ENCODE results near the gene EPOP. TPM values are rescaled to one million over a fixed set of nuclear protein-coding genes. Genes with fewer than 3 reads are reported as not detected.
A peak's percentile ranks its signal among the peaks of the same experiment; 100 is the strongest.

Gene EPOP
- total RNA-seq, 2 donors from 2014 or later, result 3.2 to 5.0 TPM

DNA sequence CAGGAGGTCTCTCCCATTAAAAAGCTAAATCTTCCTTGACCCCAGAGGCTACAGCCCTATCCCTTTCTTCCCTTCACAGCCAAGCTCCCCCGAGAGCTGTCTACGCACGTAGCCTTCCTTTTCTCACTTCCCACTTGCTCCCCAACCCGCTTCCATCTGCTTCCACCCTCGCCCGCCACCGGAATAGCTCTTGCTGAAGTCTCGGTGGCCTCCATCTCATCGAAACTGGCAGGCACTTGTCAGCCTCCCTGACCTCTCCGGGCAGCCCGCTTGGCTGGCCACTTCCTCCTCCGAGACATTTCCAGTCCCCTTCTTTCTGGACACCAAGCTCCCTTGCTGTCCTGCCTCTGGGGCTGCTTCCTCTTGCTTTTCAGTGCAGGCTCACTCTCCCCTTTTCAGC is 10.7 kb upstream of the EPOP start:
- Mint-ChIP-seq H3K27me3 (ENCODE audit: insufficient read depth) (peaks cover 16% of the 10 kb centered on the region), H3K27ac (no peak overlapping the region), H3K9me3 (no peaks in the 10 kb centered on the region), H3K4me3 (no peak overlapping the region), H3K4me1 (no peaks in the 10 kb centered on the region), H3K36me3 (ENCODE audit: low read depth) (no peaks in the 10 kb centered on the region)
- Histone ChIP-seq H3K36me3 (ENCODE audit: control insufficient read depth, insufficient read depth, low read length) (no peaks in the 10 kb centered on the region), H3K9ac (ENCODE audit: extremely low read depth, low read length, poor library complexity, severe bottlenecking) (no peak overlapping the region), H3K9me3 (ENCODE audit: control insufficient read depth, low read length) (no peaks in the 10 kb centered on the region), H3K4me1 (ENCODE audit: control insufficient read depth, insufficient read depth, low read length) (no peaks in the 10 kb centered on the region), H3K27ac (ENCODE audit: low read depth, low read length) (no peak overlapping the region), H3K4me3 (ENCODE audit: low read length) (no peak overlapping the region), H3K27me3 (ENCODE audit: control insufficient read depth, insufficient read depth, low read length, poor library complexity, severe bottlenecking) (no peaks in the 10 kb centered on the region)
- TF ChIP-seq, protein P1, sequence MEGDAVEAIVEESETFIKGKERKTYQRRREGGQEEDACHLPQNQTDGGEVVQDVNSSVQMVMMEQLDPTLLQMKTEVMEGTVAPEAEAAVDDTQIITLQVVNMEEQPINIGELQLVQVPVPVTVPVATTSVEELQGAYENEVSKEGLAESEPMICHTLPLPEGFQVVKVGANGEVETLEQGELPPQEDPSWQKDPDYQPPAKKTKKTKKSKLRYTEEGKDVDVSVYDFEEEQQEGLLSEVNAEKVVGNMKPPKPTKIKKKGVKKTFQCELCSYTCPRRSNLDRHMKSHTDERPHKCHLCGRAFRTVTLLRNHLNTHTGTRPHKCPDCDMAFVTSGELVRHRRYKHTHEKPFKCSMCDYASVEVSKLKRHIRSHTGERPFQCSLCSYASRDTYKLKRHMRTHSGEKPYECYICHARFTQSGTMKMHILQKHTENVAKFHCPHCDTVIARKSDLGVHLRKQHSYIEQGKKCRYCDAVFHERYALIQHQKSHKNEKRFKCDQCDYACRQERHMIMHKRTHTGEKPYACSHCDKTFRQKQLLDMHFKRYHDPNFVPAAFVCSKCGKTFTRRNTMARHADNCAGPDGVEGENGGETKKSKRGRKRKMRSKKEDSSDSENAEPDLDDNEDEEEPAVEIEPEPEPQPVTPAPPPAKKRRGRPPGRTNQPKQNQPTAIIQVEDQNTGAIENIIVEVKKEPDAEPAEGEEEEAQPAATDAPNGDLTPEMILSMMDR (conservative IDR thresholded peaks at IDR 0.05), result no peak
- 87 to 91% methylated on average over 7 to 12 of the region's 12 CpGs for WGBS, 2 experiments (ENCODE audit: insufficient coverage in 1 of 2, insufficient read length in 1 of 2)
- DNase-seq, result peak; percentile 42

DNA sequence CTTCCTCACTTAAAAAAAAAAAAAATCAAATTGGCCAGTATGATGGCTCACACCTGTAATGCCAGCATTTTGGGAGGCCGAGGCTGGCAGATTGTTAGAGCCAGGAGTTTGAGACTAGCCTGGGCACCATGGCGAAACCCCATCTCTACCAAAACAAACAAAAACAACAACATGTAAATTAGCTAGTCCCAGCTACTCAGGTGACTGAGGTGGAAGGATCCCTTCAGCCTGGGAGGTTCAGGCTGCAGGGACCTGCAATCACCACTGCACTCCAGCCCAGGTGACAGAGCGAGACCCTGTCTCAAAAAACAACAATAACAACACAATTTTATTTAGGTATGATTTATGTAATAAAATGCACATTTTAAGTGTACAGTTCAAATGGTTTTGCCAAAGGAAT is 6.3 kb upstream of the EPOP start:
- DNase-seq, result peak; percentile 60
- WGBS, 2 experiments (ENCODE audit: insufficient coverage in 1 of 2, insufficient read length in 1 of 2), result 96% methylated on average over 2 of the region's 3 CpGs; no CpG with 5 or more reads in 1 of the 2 experiments

DNA sequence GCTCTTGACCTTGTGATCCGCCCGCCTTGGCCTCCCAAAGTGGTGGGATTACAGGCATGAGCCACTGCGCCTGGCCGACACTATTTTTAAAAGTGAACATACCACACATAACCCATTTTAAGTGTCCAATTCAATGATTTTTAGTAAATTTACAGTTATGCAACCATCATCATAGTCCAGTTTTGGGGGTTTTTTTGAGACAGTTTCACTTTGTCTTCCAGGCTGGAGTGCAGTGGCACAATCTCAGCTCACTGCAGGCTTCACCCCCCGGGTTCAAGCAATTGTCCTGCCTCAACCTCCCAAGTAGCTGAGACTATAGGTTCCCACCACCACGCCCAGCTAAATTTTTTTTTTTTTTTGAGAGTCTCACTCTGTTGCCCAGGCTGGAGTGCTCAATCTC is 3.1 kb upstream of the EPOP start:
- Histone ChIP-seq H3K36me3 (ENCODE audit: control insufficient read depth, insufficient read depth, low read length) (no peaks in the 10 kb centered on the region), H3K9me3 (ENCODE audit: control insufficient read depth, low read length) (no peaks in the 10 kb centered on the region)

More for the DNA sequence above, 6.3 kb upstream of the EPOP start:
- Mint-ChIP-seq H3K4me1 (no peaks in the 10 kb centered on the region), H3K9me3 (no peaks in the 10 kb centered on the region), H3K4me3 (no peak overlapping the region), H3K36me3 (ENCODE audit: low read depth) (no peaks in the 10 kb centered on the region), H3K27ac (no peak overlapping the region), H3K27me3 (ENCODE audit: insufficient read depth) (peaks cover 19% of the 10 kb centered on the region)
- Histone ChIP-seq H3K9me3 (ENCODE audit: control insufficient read depth, low read length) (no peaks in the 10 kb centered on the region), H3K4me1 (ENCODE audit: control insufficient read depth, insufficient read depth, low read length) (no peaks in the 10 kb centered on the region), H3K27ac (ENCODE audit: low read depth, low read length) (no peak overlapping the region), H3K9ac (ENCODE audit: extremely low read depth, low read length, poor library complexity, severe bottlenecking) (no peak overlapping the region), H3K4me3 (ENCODE audit: low read length) (no peak overlapping the region), H3K27me3 (ENCODE audit: control insufficient read depth, insufficient read depth, low read length, poor library complexity, severe bottlenecking) (peaks cover 1% of the 10 kb centered on the region), H3K36me3 (ENCODE audit: control insufficient read depth, insufficient read depth, low read length) (no peaks in the 10 kb centered on the region)
- TF ChIP-seq, protein P1 (conservative IDR thresholded peaks at IDR 0.05), result no peak

More for the DNA sequence above, 3.1 kb upstream of the EPOP start:
- Histone ChIP-seq H3K4me1 (ENCODE audit: control insufficient read depth, insufficient read depth, low read length) (peaks cover 3% of the 10 kb centered on the region), H3K27ac (ENCODE audit: low read depth, low read length) (no peak overlapping the region), H3K27me3 (ENCODE audit: control insufficient read depth, insufficient read depth, low read length, poor library complexity, severe bottlenecking) (peaks cover 30% of the 10 kb centered on the region), H3K4me3 (ENCODE audit: low read length) (no peak overlapping the region), H3K9ac (ENCODE audit: extremely low read depth, low read length, poor library complexity, severe bottlenecking) (no peak overlapping the region)
- Mint-ChIP-seq H3K36me3 (ENCODE audit: low read depth) (no peaks in the 10 kb centered on the region), H3K9me3 (no peaks in the 10 kb centered on the region), H3K4me3 (no peak overlapping the region), H3K27me3 (ENCODE audit: insufficient read depth) (peaks cover 34% of the 10 kb centered on the region), H3K4me1 (no peaks in the 10 kb centered on the region), H3K27ac (no peak overlapping the region)
- WGBS, 2 experiments (ENCODE audit: insufficient coverage in 1 of 2, insufficient read length in 1 of 2), result 89 to 97% methylated on average over 6 of the region's 6 CpGs
- TF ChIP-seq, protein P1 (conservative IDR thresholded peaks at IDR 0.05), result no peak
- DNase-seq, result no peak

All from endodermal cell (in vitro differentiated cells).